Heart left ventricle (tissue), 13 donors: ENCODE data around the gene NDUFV1.

ENCODE experiments used
- CTCF ChIP-seq, 12 donors: fragments of 200-600 bp; sonication (generic) in 4 of 12; IDR thresholded peaks; one replicate each; pipeline versions ENCODE4 v1.5.0 to v1.8.0; 2018 to 2022; ENCODE audit warnings: antibody characterized with exemption in 12 of 12, mild to moderate bottlenecking in 5 of 12
- POLR2A ChIP-seq, 2 donors: fragments of 450-650 bp; IDR thresholded peaks; one replicate each; pipeline ENCODE4 v1.6.1; 2017; ENCODE audit warnings: antibody characterized with exemption in 2 of 2, mild to moderate bottlenecking in 2 of 2, moderate library complexity in 2 of 2
- donor health status: ischemic (EF 13 %, LVEDD 7.1; RV severe dilation, severe dysfunction).
- donor health status: DM: no; HTN: yes; CAD: no.
- donor health status: DM: no; HTN: no; CAD: no.
- donor health status: ischemic (EF 25% LVEDD 6.9; RV normal size, moderate dysfunction).
- donor health status: ischemic (EF 25% LVEDD 5.7; RV mildly dilated, moderate dysfunction).
- donor health status: ischemic (EF 35%, LVEDD 5.7; RV mildly dilated, moderate dysfunction).
- donor health status: nonischemic (EF 11% LVEDD 7.7; RV severe dilation, severe dysfunction).
- donor health status: DM: yes; HTN: yes; CAD: no.
- donor health status: PGD.
- donor health status: ischemic (EF 29% LVEDD 5.4; RV normal size, mild dysfunction).
- donor health status: nonischemic (EF 23%, LVEDD 6.1; RV moderate dilation, normal function).

- TF ChIP-seq POLR2A (IDR thresholded peaks at IDR 0.05) (no peak), CTCF (IDR thresholded peaks at IDR 0.05) (no peak)
These were observed 12.3 kb upstream of the NDUFV1 start for GRCh38 chr11:67594480-67594879.
